Stimulated activated effector memory CD8-positive, alpha-beta T cell treated with anti-CD3 and anti-CD28 coated beads, Interleukin-12 subunit alpha, Interleukin-12 subunit beta, amount 100 ng/mL, for 72 hours (primary cell): Measurements from ENCODE around the gene KRTAP10-6.
A peak's percentile ranks its signal among the peaks of the same experiment; 100 is the strongest.
"Not testable (repeated sequence)": the region's sequence is repeated elsewhere in the genome, so short reads cannot be mapped to it uniquely, and the experiment has no call there.

Experiments
- ATAC-seq: fragments of 150-1000 bp; cut with Tn5 transposase; 2 replicates; pipeline ENCODE4 v1.10.0; 2021
- DNase-seq, 2 donors: peaks; one replicate each; pipeline ENCODE4 v3.0.0; 2021 to 2022; ENCODE audit warnings: low spot score in 2 of 2
- H3K27ac Mint-ChIP-seq: one replicate; pipeline ENCODE4 v1.8.0; 2022; ENCODE audit warnings: mild to moderate bottlenecking, mixed read lengths
- H3K36me3 Mint-ChIP-seq: one replicate; pipeline ENCODE4 v1.8.0; 2022; ENCODE audit warnings: mild to moderate bottlenecking, mixed read lengths
- H3K4me1 Mint-ChIP-seq: one replicate; pipeline ENCODE4 v1.8.0; 2022; ENCODE audit warnings: mixed read lengths
- H3K4me3 Mint-ChIP-seq: one replicate; pipeline ENCODE4 v1.8.0; 2022; ENCODE audit warnings: mild to moderate bottlenecking, mixed read lengths
- H3K9me3 Mint-ChIP-seq: one replicate; pipeline ENCODE4 v1.8.0; 2022; ENCODE audit warnings: mixed read lengths

The KRTAP10-6 gene

GRCh38 chr21:44567481-44568171, 24.7 kb downstream of the KRTAP10-6 start:
- H3K4me3 Mint-ChIP-seq: no peak overlapping the region
- no peak overlapping the region for H3K27ac Mint-ChIP-seq

DNA sequence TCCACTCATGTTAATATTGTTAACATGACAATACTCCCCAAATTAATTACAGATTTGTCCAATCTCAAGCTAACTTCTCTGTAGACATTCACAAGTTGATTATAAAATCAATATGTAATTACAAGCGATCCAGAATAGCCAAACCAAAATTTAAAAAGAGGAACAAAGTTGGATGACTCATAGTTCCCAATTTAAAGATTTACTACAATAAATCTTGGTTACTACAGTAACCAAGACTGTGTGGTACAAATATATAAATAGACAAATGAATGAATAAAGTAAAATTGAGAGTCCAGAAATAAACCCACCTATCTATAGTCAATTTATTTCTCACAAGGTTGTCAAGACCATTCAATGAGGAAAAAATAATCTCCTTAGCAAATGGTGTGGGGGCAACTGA, 25.9 kb downstream of the KRTAP10-6 start:
- Mint-ChIP-seq H3K27ac (no peak overlapping the region), H3K36me3 (no peaks in the 10 kb centered on the region), H3K4me1 (peaks cover 17% of the 10 kb centered on the region), H3K9me3 (no peaks in the 10 kb centered on the region), H3K4me3 (no peak overlapping the region)
- ATAC-seq (no peak), DNase-seq (no peak)

More at GRCh38 chr21:44567481-44568171, 24.7 kb downstream of the KRTAP10-6 start:
- no peaks in the 10 kb centered on the region for H3K9me3 Mint-ChIP-seq
- ATAC-seq (no peak), DNase-seq (no peak)
- peaks cover 17% of the 10 kb centered on the region for H3K4me1 Mint-ChIP-seq
- H3K36me3 Mint-ChIP-seq: no peaks in the 10 kb centered on the region

- ATAC-seq (peak; percentile 69), DNase-seq (no peak)
- Mint-ChIP-seq H3K36me3 (no peaks in the 10 kb centered on the region), H3K4me3 (no peak overlapping the region), H3K27ac (no peak overlapping the region), H3K9me3 (peaks cover 5% of the 10 kb centered on the region), H3K4me1 (peaks cover 17% of the 10 kb centered on the region)
Observed at GRCh38 chr21:44564886-44565598, 27.3 kb downstream of the KRTAP10-6 start.

DNA sequence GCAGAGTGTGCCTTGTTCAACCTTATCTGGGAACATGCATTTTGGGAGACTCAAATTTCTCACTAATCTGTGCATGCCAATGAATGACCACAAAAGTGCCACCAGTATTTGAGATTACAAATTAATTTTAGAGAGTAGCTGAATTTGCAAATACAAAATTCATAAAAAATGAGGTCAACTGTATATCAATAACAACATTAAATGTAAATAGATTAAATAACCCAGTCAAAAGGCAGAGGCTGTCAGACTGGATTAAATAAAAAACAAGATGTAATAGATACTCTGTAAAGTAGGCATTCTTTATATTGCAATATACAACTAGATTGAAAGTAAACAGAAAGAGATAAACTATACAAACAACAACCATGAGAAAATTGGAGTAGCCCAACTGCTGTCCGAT, 28.2 kb downstream of the KRTAP10-6 start:
- H3K4me1 Mint-ChIP-seq: peaks cover 12% of the 10 kb centered on the region
- ATAC-seq (no peak), DNase-seq (no peak)
- H3K36me3 Mint-ChIP-seq: no peaks in the 10 kb centered on the region
- H3K9me3 Mint-ChIP-seq: peaks cover 5% of the 10 kb centered on the region
- H3K4me3 Mint-ChIP-seq: no peak overlapping the region
- no peak overlapping the region for H3K27ac Mint-ChIP-seq

DNA sequence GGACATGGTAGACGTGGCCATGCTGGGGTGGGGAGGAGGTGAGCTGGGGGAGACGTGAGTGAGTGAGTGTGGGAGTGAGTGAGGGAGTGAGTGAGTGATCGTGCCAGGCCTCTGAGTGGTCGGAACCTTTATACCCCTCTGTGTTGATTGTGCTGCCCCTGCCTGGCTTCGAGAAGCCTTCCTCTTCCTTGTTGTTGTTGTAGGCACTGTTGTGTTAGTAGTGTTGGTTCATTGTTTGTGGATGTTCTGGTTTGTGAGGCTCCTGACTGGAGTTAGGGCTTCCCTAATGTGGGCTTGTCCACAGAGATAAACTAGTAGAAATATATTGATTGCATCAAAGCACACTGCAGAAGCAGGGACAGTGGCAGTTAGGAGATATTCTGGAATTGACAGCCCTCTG, 33.6 kb downstream of the KRTAP10-6 start, which contains the start of gene KRTAP10-3:
TSS of gene KRTAP10-3 (minus strand) at position 101 of the 400 bp plus-strand sequence. CDS start at position 21, 80 bp downstream.
- no peak within 1 kb of the TSS for H3K4me3 Mint-ChIP-seq
- no peak within 1 kb of the TSS for H3K27ac Mint-ChIP-seq
- no peak for ATAC-seq
- H3K36me3 Mint-ChIP-seq: no peaks in the 10 kb centered on the region
- no peaks in the 10 kb centered on the region for H3K4me1 Mint-ChIP-seq
- H3K9me3 Mint-ChIP-seq: peaks cover 5% of the 10 kb centered on the region
- DNase-seq: no peak

GRCh38 chr21:44558329-44558675, 34.0 kb downstream of the KRTAP10-6 start:
- H3K9me3 Mint-ChIP-seq: not testable (repeated sequence)

GRCh38 chr21:44557491-44558328, 34.6 kb downstream of the KRTAP10-6 start:
- Mint-ChIP-seq H3K4me3 (no peak overlapping the region), H3K9me3 (peaks cover 5% of the 10 kb centered on the region), H3K27ac (no peak overlapping the region), H3K36me3 (no peaks in the 10 kb centered on the region), H3K4me1 (no peaks in the 10 kb centered on the region)
- DNase-seq (no peak), ATAC-seq (no peak)

More at GRCh38 chr21:44558329-44558675, 34.0 kb downstream of the KRTAP10-6 start:
- not testable (repeated sequence) for ATAC-seq, H3K4me3 Mint-ChIP-seq, H3K4me1 Mint-ChIP-seq, H3K36me3 Mint-ChIP-seq, H3K27ac Mint-ChIP-seq
- peak in 1 of 2 donors; percentile 42 for DNase-seq

DNA sequence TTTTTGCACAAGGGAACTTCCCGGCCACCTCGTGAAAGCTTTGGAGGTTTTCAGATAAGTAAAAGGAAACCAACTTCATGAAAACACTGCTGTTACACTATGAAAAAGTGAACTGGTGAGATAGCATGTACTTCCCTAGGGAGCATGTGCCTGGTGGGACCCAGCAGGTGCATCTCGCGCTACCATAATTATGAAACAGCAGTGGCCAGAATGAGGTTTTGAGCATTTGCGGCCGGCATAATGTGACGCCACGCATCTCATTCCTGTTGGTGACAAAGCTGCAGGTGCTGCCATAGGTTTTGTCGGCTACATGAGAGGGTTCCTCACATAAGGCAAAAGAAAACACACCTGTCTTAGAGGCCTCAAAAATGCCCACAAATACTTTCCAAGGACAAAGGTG, 35.4 kb downstream of the KRTAP10-6 start:
- no peak overlapping the region for H3K4me3 Mint-ChIP-seq

DNA sequence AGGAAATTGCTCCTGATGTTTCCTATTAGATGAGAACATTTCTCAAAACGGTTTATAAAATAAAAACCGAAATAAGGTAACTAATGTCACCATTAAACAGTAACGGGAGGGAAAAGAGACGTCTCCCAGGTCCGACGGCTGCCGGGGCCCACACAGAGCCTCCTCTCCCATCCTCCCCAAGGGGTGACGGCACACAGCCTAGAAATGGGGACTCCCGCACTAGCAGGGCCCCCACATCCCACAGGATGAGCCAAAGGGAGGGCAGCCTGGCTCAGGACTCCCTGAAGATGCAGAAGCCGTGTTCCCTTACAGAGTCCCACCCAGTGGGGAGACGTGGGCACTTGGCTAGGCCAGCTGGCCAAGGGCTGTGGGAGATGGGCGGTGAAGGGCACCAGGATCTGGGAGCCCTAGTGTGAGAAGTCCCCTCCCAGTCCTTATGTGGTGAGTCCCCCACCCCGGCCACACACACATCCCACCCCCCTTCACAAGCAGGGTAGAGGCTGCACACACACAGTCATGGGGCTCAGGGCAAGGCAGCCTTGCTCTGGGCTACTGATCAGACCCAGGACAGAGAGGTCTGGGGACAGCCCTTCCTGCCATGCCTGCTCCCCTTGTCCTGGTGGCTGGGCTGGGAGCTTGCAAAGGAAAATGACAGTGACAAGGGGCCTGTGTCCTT, 37.0 kb downstream of the KRTAP10-6 start:
- ATAC-seq (no peak), DNase-seq (peak in 1 of 2 donors; percentile 36)
- Mint-ChIP-seq H3K4me3 (no peak overlapping the region), H3K36me3 (no peaks in the 10 kb centered on the region), H3K27ac (no peak overlapping the region), H3K9me3 (no peaks in the 10 kb centered on the region), H3K4me1 (no peaks in the 10 kb centered on the region)

More for the DNA sequence above, 35.4 kb downstream of the KRTAP10-6 start:
- Mint-ChIP-seq H3K36me3 (no peaks in the 10 kb centered on the region), H3K9me3 (peaks cover 5% of the 10 kb centered on the region), H3K4me1 (no peaks in the 10 kb centered on the region), H3K27ac (no peak overlapping the region)
- ATAC-seq (no peak), DNase-seq (no peak)

GRCh38 chr21:44552681-44553080, 39.6 kb downstream of the KRTAP10-6 start:
- peaks cover 8% of the 10 kb centered on the region for H3K4me1 Mint-ChIP-seq
- H3K4me3 Mint-ChIP-seq: no peak overlapping the region
- ATAC-seq: no peak
- peak in 1 of 2 donors; percentile 38 for DNase-seq
- no peaks in the 10 kb centered on the region for H3K36me3 Mint-ChIP-seq
- H3K9me3 Mint-ChIP-seq: peaks cover 1% of the 10 kb centered on the region
- no peak overlapping the region for H3K27ac Mint-ChIP-seq

DNA sequence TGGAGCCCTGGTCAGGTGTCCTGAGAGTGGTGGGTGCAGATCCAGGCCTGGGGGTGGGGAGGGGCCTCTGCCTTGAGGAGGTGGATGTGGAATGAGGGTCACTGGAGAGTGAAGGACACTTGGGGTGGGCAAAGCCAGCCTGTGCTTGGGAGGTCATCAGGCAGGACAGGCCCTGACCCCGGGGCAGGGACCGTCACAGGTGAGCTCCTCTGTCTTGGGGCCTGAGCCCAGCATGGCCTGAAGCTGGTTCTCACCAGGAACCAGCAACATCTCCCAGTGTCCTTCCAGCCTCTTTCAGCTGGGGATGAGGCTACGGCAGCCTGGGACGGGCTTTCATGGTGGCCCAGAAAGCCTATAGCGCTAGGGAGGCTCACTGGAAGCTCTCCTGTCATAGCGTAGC, 40.2 kb downstream of the KRTAP10-6 start:
- H3K4me3 Mint-ChIP-seq: no peak overlapping the region
- H3K36me3 Mint-ChIP-seq: no peaks in the 10 kb centered on the region
- H3K9me3 Mint-ChIP-seq: peaks cover 5% of the 10 kb centered on the region
- H3K4me1 Mint-ChIP-seq: peaks cover 14% of the 10 kb centered on the region
- no peak overlapping the region for H3K27ac Mint-ChIP-seq
- DNase-seq (peak in 1 of 2 donors; percentile 40), ATAC-seq (no peak)

- Mint-ChIP-seq H3K4me1 (peaks cover 16% of the 10 kb centered on the region), H3K27ac (no peak within 1 kb of the TSS), H3K36me3 (no peaks in the 10 kb centered on the region)
Observed at GRCh38 chr21:44551340-44551961, 40.9 kb downstream of the KRTAP10-6 start, which contains the start of gene KRTAP10-2. Gene KRTAP10-2, minus strand, starts transcription at chr21:44551505. Its CDS starts 47 bp downstream, at chr21:44551458.

GRCh38 chr21:44550807-44551206, 41.5 kb downstream of the KRTAP10-6 start:
- DNase-seq: peak in 1 of 2 donors; percentile 29
- Mint-ChIP-seq H3K9me3 (peaks cover 12% of the 10 kb centered on the region), H3K36me3 (no peaks in the 10 kb centered on the region), H3K4me1 (peaks cover 16% of the 10 kb centered on the region), H3K4me3 (no peak overlapping the region), H3K27ac (no peak overlapping the region)
- no peak for ATAC-seq

More at GRCh38 chr21:44551340-44551961, 40.9 kb downstream of the KRTAP10-6 start, which contains the start of gene KRTAP10-2:
- Mint-ChIP-seq H3K9me3 (peaks cover 12% of the 10 kb centered on the region), H3K4me3 (no peak within 1 kb of the TSS)
- DNase-seq (peak in 1 of 2 donors; percentile 37), ATAC-seq (no peak)

DNA sequence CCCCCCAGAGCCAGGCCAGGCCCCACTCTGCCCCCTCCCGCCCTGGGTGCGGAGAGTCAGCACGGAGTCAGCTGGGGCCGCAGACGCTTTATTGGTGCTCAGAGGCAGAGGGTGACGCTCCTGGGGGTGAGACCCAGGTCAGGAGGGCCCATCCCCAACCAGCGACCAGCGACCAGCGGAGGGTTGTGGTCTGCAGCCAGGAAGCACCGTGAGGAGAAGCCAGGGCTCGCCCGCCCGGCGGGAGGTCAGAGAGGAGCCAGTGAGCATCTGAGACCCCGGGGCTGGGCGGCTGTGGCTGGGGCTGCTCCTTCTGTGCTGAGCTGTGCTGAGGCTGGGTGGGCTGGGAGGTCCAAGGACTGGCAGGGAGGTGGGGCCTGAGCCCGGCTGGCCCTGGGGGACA, 42.0 kb downstream of the KRTAP10-6 start:
- DNase-seq: peak in 1 of 2 donors; percentile 32
- ATAC-seq, H3K27ac Mint-ChIP-seq, H3K4me3 Mint-ChIP-seq, H3K36me3 Mint-ChIP-seq: not testable (repeated sequence)
- Mint-ChIP-seq H3K9me3 (peaks cover 17% of the 10 kb centered on the region), H3K4me1 (peaks cover 16% of the 10 kb centered on the region)
